SK-N-SH (cell line): ENCODE results near the gene ZNF133. TPM values are rescaled to one million over a fixed set of nuclear protein-coding genes. Genes with fewer than 3 reads are reported as not detected.
"Not testable (repeated sequence)": the region's sequence is repeated elsewhere in the genome, so short reads cannot be mapped to it uniquely, and the experiment has no call there.

Experiments used
- CTCF ChIA-PET: fragments of 300-600, 350-600 bp; formaldehyde crosslinking; extraction: SDS; loops from one replicate; lab custom pipeline; 2021; lab: Yijun Ruan, JAX
- POLR2A ChIA-PET: fragments of 350-600 bp; sonication (Branson Sonifier 250); formaldehyde crosslinking; extraction: SDS; loops from one replicate; lab custom pipeline; 2020; ENCODE audit warnings: antibody characterized with exemption, inconsistent platforms; lab: Yijun Ruan, JAX
- DNase-seq: peaks from one replicate; pipeline ENCODE4 v3.0.0; 2012
- H2AFZ ChIP-seq: fragments of 200-600 bp; sonication (generic); 2 replicates; pipeline ENCODE4 v1.8.1; 2016; ENCODE audit warnings: antibody characterized with exemption, mild to moderate bottlenecking, low read depth
- H3F3A ChIP-seq: fragments of 200-600 bp; sonication (generic); replicated peaks from 2 replicates; pipeline ENCODE3; 2016; ENCODE audit warnings: antibody characterized with exemption, mild to moderate bottlenecking; ENCODE audit not compliant: insufficient read depth
- H3K27ac ChIP-seq, 2 experiments: fragments of 200-500 bp in 1 of 2; fragments of 200-600 bp in 1 of 2; sonication (Bioruptor generic) in 1 of 2; sonication (generic), shearing (Covaris generic) in 1 of 2; 2 replicates each; pipeline versions ENCODE4 v1.5.1 to v1.6.1; 2014 to 2016; ENCODE audit warnings: low read depth in 2 of 2, inconsistent platforms in 1 of 2, low read length in 1 of 2, mild to moderate bottlenecking in 1 of 2, mixed read lengths in 1 of 2
- H3K27me3 ChIP-seq: fragments of 200-600 bp; sonication (generic), shearing (Covaris generic); 2 replicates; pipeline ENCODE4 v1.6.1; 2016; ENCODE audit warnings: mixed run types; ENCODE audit not compliant: insufficient read depth
- H3K36me3 ChIP-seq, 2 experiments: fragments of 200-500 bp in 1 of 2; fragments of 200-600 bp in 1 of 2; sonication (Bioruptor generic) in 1 of 2; sonication (generic) in 1 of 2; replicated peaks in 1 of 2; 2 replicates each; pipeline versions ENCODE3 to v1.5.1; 2014 to 2016; ENCODE audit warnings: low read length in 1 of 2, mild to moderate bottlenecking in 1 of 2; ENCODE audit not compliant: insufficient read depth in 2 of 2, control insufficient read depth in 1 of 2
- H3K4me1 ChIP-seq, 2 experiments: fragments of 200-500 bp in 1 of 2; fragments of 200-600 bp in 1 of 2; sonication (Bioruptor generic) in 1 of 2; sonication (generic), shearing (Covaris generic) in 1 of 2; 2 replicates each; pipeline versions ENCODE4 v1.5.1 to v1.6.1; 2014 to 2016; ENCODE audit warnings: low read depth in 1 of 2, low read length in 1 of 2, mixed run types in 1 of 2; ENCODE audit not compliant: insufficient read depth in 2 of 2, control insufficient read depth in 1 of 2
- H3K4me2 ChIP-seq: fragments of 200-600 bp; sonication (generic), shearing (Covaris generic); 2 replicates; pipeline ENCODE4 v1.6.1; 2017; ENCODE audit warnings: mixed run types
- H3K4me3 ChIP-seq, 2 experiments: fragments of 200-500 bp in 1 of 2; fragments of 200-600 bp in 1 of 2; sonication (Bioruptor generic) in 1 of 2; sonication (generic), shearing (Covaris generic) in 1 of 2; 2 replicates each; pipeline versions ENCODE4 v1.5.1 to v1.8.1; 2014 to 2016; ENCODE audit warnings: low read depth in 2 of 2, inconsistent platforms in 1 of 2, low read length in 1 of 2, mild to moderate bottlenecking in 1 of 2, mixed read lengths in 1 of 2, moderate library complexity in 1 of 2
- H3K79me2 ChIP-seq: fragments of 200-600 bp; sonication (generic); 2 replicates; pipeline ENCODE4 v1.8.1; 2017; ENCODE audit warnings: mild to moderate bottlenecking; ENCODE audit not compliant: insufficient read depth
- H3K9ac ChIP-seq: fragments of 200-600 bp; sonication (generic); 2 replicates; pipeline ENCODE4 v1.6.1; 2017; ENCODE audit warnings: mixed run types
- H3K9me2 ChIP-seq: fragments of 200-600 bp; sonication (generic); 2 replicates; pipeline ENCODE4 v1.6.1; 2017; ENCODE audit warnings: mixed run types
- H3K9me3 ChIP-seq: fragments of 200-600 bp; sonication (generic); 2 replicates; pipeline ENCODE4 v1.6.1; 2017; ENCODE audit warnings: mixed run types, mild to moderate bottlenecking, moderate library complexity
- H4K20me1 ChIP-seq: fragments of 200-600 bp; sonication (generic); 2 replicates; pipeline ENCODE4 v1.6.1; 2017; ENCODE audit warnings: mild to moderate bottlenecking, mixed run types; ENCODE audit not compliant: insufficient read depth
- FOXJ3 ChIP-seq: sonication (generic); formaldehyde crosslinking; IDR thresholded peaks from 2 replicates; pipeline ENCODE4 v1.5.1; 2020; ENCODE audit warnings: mild to moderate bottlenecking, missing genetic modification reagents
- GABPA ChIP-seq: IDR thresholded peaks from 2 replicates; pipeline ENCODE4 v1.4.0; 2012; ENCODE audit warnings: low read depth, mild to moderate bottlenecking
- JUND ChIP-seq: IDR thresholded peaks from 2 replicates; pipeline ENCODE4 v1.4.0; 2012
- MXI1 ChIP-seq: IDR thresholded peaks from 2 replicates; pipeline ENCODE4 v1.6.1; 2012; ENCODE audit warnings: mild to moderate bottlenecking, low read depth, low read length, improper control_type of control experiment
- POLR2AphosphoS5 ChIP-seq: IDR thresholded peaks from 2 replicates; pipeline ENCODE4 v1.6.1; 2012; ENCODE audit warnings: low read depth, low read length
- RAD21 ChIP-seq: IDR thresholded peaks from 2 replicates; pipeline ENCODE4 v1.6.1; 2012; ENCODE audit warnings: mild to moderate bottlenecking, low read length
- RFX5 ChIP-seq: IDR thresholded peaks from 2 replicates; pipeline ENCODE4 v1.6.1; 2012; ENCODE audit warnings: mild to moderate bottlenecking, improper control_type of control experiment, low read length
- RXRA ChIP-seq: IDR thresholded peaks from 2 replicates; pipeline ENCODE4 v1.4.0; 2012; ENCODE audit warnings: low read depth, mild to moderate bottlenecking, borderline replicate concordance
- TAF1 ChIP-seq: IDR thresholded peaks from 2 replicates; pipeline ENCODE4 v1.6.1; 2012; ENCODE audit warnings: low read depth, mild to moderate bottlenecking, low read length, moderate library complexity, borderline replicate concordance
- WGBS: methylation state at CpG from one replicate; pipeline ENCODE4 v1.1.6; 2017; ENCODE audit warnings: low lambda C conversion rate; 5-methylcytosine and 5-hydroxymethylcytosine counted together
- polyA plus RNA-seq, 3 experiments: library from polyadenylated mRNA; depleted of rRNA; stranded (reverse); fragments of >200 nt; gene quantifications; 2 replicates each; pipeline ENCODE4 v1.2.3, GENCODE V29; 2012
- TF ChIP-seq, protein P1 (sequence below): fragments of 150-350 bp; IDR thresholded peaks from 2 replicates; pipeline ENCODE4 v1.6.1; 2016; ENCODE audit warnings: mild to moderate bottlenecking, low read depth, low read length
- TF ChIP-seq, protein P2 (sequence below): fragments of 200-600 bp; sonication (generic); IDR thresholded peaks from 2 replicates; pipeline ENCODE4 v1.6.1; 2017; ENCODE audit warnings: antibody characterized with exemption, mild to moderate bottlenecking, moderate library complexity
- TF ChIP-seq, protein P3 (sequence below): IDR thresholded peaks from 2 replicates; pipeline ENCODE4 v1.4.0; 2012; ENCODE audit warnings: low read depth, borderline replicate concordance
- TF ChIP-seq, protein P4 (sequence below): IDR thresholded peaks from 2 replicates; pipeline ENCODE4 v1.4.0; 2012; ENCODE audit warnings: low read depth, borderline replicate concordance

Gene ZNF133
- polyA plus RNA-seq, 1 of the 3 experiments (the other 2 are of a cell fraction): 15.5 TPM

DNA sequence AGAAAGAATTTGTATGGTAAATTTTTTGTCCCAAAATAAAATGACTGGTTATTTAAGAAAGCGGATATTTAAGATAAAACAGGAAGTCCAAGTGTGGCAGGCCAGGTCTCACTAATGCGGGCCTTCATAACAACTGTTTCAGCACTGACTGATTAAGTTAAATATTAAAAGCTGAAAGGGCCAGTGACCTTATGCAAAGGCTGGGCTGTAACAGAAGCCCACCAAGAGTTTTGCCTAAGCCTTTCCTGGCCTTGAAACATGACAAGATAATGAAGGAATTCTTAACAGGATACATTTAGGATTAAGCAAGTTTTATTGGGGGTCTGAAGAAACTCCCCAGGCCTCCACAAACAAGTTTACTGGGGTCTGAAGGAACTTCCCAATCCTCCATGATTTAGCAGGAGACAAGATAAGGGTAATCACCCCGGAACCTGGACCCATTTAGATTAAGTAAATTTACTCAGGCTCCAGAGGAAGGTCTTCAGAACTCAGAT, 36.3 kb downstream of the ZNF133 start (continued):
- TF ChIP-seq, protein P1, sequence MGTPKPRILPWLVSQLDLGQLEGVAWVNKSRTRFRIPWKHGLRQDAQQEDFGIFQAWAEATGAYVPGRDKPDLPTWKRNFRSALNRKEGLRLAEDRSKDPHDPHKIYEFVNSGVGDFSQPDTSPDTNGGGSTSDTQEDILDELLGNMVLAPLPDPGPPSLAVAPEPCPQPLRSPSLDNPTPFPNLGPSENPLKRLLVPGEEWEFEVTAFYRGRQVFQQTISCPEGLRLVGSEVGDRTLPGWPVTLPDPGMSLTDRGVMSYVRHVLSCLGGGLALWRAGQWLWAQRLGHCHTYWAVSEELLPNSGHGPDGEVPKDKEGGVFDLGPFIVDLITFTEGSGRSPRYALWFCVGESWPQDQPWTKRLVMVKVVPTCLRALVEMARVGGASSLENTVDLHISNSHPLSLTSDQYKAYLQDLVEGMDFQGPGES: no peak
- TF ChIP-seq, all 33 proteins: peak for 0

DNA sequence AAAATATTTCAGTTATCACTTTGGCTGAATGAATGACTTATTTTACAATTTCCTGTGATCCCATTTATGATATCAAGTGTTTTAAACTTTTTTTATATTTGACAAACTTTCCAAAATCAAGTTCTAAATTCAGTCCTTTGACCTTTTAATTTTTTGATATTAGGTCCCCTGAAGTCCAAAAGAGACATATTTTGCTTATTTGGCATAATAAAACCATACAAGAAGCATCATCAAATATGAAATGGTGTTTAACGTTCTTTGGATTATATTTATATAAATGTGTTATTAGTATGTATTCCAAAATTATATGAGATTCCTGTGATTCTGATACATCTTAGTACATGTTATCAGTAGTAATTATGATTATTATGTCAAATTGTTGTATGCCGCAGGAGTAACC, 38.7 kb downstream of the ZNF133 start:
- peaks cover 3% of the 10 kb centered on the region for H3F3A ChIP-seq
- H3K79me2 ChIP-seq: no peaks in the 10 kb centered on the region
- H3K4me2 ChIP-seq: no peak overlapping the region
- H3K9me2 ChIP-seq: no peaks in the 10 kb centered on the region
- H3K36me3 ChIP-seq: peaks cover 0 to 5% of the 10 kb centered on the region in 2 experiments
- 93% methylated on average over 2 of the region's 2 CpGs for WGBS
- no peak for DNase-seq
- H3K4me3 ChIP-seq: no peak overlapping the region
- H3K27ac ChIP-seq: no peak overlapping the region
- H4K20me1 ChIP-seq: no peaks in the 10 kb centered on the region
- H3K4me1 ChIP-seq: no peaks in the 10 kb centered on the region
- no peak for TF ChIP-seq FOXJ3 (CRISPR knock-in tag)
- no peak for TF ChIP-seq TAF1
- TF ChIP-seq, protein P2, sequence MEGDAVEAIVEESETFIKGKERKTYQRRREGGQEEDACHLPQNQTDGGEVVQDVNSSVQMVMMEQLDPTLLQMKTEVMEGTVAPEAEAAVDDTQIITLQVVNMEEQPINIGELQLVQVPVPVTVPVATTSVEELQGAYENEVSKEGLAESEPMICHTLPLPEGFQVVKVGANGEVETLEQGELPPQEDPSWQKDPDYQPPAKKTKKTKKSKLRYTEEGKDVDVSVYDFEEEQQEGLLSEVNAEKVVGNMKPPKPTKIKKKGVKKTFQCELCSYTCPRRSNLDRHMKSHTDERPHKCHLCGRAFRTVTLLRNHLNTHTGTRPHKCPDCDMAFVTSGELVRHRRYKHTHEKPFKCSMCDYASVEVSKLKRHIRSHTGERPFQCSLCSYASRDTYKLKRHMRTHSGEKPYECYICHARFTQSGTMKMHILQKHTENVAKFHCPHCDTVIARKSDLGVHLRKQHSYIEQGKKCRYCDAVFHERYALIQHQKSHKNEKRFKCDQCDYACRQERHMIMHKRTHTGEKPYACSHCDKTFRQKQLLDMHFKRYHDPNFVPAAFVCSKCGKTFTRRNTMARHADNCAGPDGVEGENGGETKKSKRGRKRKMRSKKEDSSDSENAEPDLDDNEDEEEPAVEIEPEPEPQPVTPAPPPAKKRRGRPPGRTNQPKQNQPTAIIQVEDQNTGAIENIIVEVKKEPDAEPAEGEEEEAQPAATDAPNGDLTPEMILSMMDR: no peak
- TF ChIP-seq RAD21: no peak
- TF ChIP-seq, protein P3, sequence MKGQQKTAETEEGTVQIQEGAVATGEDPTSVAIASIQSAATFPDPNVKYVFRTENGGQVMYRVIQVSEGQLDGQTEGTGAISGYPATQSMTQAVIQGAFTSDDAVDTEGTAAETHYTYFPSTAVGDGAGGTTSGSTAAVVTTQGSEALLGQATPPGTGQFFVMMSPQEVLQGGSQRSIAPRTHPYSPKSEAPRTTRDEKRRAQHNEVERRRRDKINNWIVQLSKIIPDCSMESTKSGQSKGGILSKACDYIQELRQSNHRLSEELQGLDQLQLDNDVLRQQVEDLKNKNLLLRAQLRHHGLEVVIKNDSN: no peak
- no peak overlapping the region for H3K9ac ChIP-seq
- no peaks in the 10 kb centered on the region for H3K27me3 ChIP-seq
- peaks cover 23% of the 10 kb centered on the region for H3K9me3 ChIP-seq
- POLR2A ChIA-PET: no interaction called here
- CTCF ChIA-PET: no interaction called here
- H2AFZ ChIP-seq: no peak overlapping the region

DNA sequence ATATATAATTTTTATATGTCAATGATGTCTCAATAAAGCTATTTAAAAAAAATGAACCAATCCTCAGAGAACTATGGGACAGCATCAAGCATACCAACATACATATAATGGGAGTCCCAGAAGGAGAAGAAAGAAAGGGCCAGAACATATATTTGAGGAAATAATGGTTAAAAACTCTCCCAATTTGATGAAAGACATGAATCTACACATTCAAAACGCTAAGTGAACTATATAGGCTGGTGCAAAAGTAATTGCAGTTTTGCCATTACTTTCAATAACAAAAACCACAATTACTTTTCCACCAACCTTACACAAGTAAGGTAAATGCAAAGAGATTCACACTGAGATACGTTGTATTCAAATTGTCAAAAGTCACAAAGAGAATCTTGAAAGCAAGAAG, 43.4 kb downstream of the ZNF133 start:
- WGBS: 13% methylated on average over 2 of the region's 2 CpGs

DNA sequence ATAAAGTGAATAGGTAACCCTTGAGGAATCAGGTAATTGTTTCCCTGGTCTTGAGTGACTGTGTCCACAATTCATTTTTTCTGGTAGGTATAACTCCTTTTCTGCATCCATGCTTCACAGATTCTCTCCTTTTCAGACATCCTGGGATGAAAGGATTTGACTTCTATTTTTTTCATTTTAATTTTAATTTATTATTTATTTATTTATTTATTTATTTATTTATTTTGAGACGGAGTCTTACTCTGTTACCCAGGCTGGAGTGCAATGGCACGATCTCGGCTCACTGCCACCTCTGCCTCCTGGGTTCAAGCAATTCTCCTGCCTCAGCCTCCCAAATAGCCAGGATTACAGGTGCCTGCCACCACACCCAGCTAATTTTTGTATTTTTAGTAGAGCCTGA, 61.4 kb downstream of the ZNF133 start:
- 35% methylated on average over 3 of the region's 3 CpGs for WGBS
- H3K9ac ChIP-seq, H3K4me3 ChIP-seq, H3K36me3 ChIP-seq, H3K9me3 ChIP-seq, CTCF ChIA-PET, POLR2A ChIA-PET, DNase-seq, H4K20me1 ChIP-seq, H3K9me2 ChIP-seq, H3K27me3 ChIP-seq, H3K4me1 ChIP-seq, H2AFZ ChIP-seq, H3K27ac ChIP-seq, H3F3A ChIP-seq, H3K4me2 ChIP-seq, H3K79me2 ChIP-seq: not testable (repeated sequence)

More for the DNA sequence above, 43.4 kb downstream of the ZNF133 start:
- no peak overlapping the region for H3K9ac ChIP-seq
- H3K79me2 ChIP-seq: no peaks in the 10 kb centered on the region
- POLR2A ChIA-PET: no interaction called here
- peaks cover 0 to 5% of the 10 kb centered on the region in 2 experiments for H3K36me3 ChIP-seq
- no peaks in the 10 kb centered on the region for H3K4me1 ChIP-seq
- H3K27ac ChIP-seq: no peak overlapping the region
- peaks cover 3% of the 10 kb centered on the region for H3F3A ChIP-seq
- no peak overlapping the region for H3K4me2 ChIP-seq
- H3K9me3 ChIP-seq: peaks cover 27% of the 10 kb centered on the region
- no peaks in the 10 kb centered on the region for H4K20me1 ChIP-seq
- no peak overlapping the region for H3K4me3 ChIP-seq
- TF ChIP-seq, protein P1: no peak
- TF ChIP-seq RFX5: no peak
- no peak for TF ChIP-seq RXRA
- no peak for TF ChIP-seq MXI1
- TF ChIP-seq, protein P4, sequence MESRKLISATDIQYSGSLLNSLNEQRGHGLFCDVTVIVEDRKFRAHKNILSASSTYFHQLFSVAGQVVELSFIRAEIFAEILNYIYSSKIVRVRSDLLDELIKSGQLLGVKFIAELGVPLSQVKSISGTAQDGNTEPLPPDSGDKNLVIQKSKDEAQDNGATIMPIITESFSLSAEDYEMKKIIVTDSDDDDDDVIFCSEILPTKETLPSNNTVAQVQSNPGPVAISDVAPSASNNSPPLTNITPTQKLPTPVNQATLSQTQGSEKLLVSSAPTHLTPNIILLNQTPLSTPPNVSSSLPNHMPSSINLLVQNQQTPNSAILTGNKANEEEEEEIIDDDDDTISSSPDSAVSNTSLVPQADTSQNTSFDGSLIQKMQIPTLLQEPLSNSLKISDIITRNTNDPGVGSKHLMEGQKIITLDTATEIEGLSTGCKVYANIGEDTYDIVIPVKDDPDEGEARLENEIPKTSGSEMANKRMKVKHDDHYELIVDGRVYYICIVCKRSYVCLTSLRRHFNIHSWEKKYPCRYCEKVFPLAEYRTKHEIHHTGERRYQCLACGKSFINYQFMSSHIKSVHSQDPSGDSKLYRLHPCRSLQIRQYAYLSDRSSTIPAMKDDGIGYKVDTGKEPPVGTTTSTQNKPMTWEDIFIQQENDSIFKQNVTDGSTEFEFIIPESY: no peak
- no peak for TF ChIP-seq JUND
- no peak for TF ChIP-seq RAD21
- TF ChIP-seq GABPA: no peak
- no peak for TF ChIP-seq POLR2AphosphoS5
- H3K9me2 ChIP-seq: no peaks in the 10 kb centered on the region
- no peak overlapping the region for H2AFZ ChIP-seq
- no peaks in the 10 kb centered on the region for H3K27me3 ChIP-seq
- DNase-seq: no peak
- CTCF ChIA-PET: interaction anchor here (1.2 kb wide), 1 partner anchor 9 kb away, joined by 3 read pairs; no protein-coding TSS in a partner anchor
